H4 (cell line): ENCODE measurements around the gene RAET1E. TPM values are rescaled to one million over a fixed set of nuclear protein-coding genes. Genes with fewer than 3 reads are reported as not detected.
"Not testable (repeated sequence)": the region's sequence is repeated elsewhere in the genome, so short reads cannot be mapped to it uniquely, and the experiment has no call there.

Experiments
- DNase-seq: peaks from one replicate; pipeline ENCODE4 v3.0.0-alpha.2; 2015; ENCODE audit warnings: low spot score
- total RNA-seq: library from RNA; depleted of rRNA; stranded (reverse); fragments of >200 nt; shearing (Covaris generic); gene quantifications from 2 replicates; pipeline ENCODE4 v1.2.3, GENCODE V29; 2014; rRNA removed

The RAET1E gene, protein sequence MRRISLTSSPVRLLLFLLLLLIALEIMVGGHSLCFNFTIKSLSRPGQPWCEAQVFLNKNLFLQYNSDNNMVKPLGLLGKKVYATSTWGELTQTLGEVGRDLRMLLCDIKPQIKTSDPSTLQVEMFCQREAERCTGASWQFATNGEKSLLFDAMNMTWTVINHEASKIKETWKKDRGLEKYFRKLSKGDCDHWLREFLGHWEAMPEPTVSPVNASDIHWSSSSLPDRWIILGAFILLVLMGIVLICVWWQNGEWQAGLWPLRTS
- not detected in 2 replicates for total RNA-seq

DNA sequence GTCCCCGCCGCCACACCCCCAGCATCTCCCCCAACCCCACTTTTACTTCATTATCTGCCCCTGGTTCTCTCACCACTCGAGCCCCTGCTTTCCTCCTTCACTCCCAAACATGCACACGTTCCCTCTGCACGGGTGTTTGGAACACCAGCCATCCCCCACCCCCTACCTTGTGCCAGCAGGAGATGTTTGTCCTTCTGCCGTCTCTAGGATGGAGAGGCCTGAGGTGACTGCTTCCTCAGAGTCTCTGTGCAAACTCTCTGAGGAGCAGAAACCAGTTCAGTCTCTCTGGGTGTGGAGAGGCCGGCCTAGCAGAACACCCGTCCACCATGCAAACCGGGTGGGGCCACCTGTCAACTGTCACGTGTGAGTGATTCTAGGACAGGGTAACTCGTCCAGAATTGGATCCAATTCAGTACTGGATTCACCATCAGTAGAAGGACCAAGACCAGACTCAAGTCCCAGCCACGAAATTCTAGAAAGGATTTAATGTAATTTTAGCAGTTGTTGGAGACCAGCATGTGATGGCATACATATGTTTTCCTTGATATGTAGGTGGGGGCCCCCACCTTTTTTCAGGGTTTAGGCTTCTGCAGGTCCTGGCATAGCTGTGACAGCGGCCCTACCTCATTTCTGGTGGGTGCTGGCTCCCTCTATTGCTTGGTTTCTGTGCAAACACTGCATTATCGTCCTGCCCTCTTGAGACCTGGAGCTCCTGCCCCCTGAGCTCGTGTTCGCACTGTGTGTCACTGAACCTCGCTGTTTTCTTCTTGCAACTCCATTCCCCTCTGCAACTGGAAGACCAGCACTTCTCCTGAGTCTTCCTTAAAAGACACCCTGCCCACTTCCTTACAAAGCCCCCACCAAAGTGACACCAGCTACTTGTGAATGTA is at the start of gene RAET1E:
Gene RAET1E (minus strand): TSS at position 259 of the 890 bp plus-strand sequence. CDS start 7,212 bp downstream, outside the sequence.
- no peak for DNase-seq

DNA sequence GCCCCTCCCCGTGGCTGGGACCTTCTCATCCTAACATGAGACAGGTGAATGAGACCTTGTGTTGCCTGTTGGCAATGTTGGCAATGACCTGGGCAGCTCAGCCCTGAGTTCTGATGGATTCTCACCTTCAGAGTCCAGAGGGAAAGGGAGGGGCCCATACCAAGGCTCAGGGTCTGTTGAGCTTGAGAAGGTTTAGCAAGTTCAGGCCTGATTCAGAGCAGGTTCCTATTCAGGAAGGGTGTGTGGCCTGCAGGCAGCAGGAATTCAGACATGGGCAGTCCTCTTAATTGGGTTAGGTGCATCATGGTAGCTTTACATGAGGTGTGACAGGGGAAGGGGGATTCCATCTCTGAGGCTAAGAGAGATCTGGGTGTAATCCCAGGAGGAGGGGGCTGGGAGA is 49.6 kb upstream of the RAET1E start:
- not testable (repeated sequence) for DNase-seq

GRCh38 chr6:149946631-149947030 is 48.7 kb upstream of the RAET1E start:
- DNase-seq, result not testable (repeated sequence)

- not testable (repeated sequence) for DNase-seq
Measured at GRCh38 chr6:149945276-149945675, 47.4 kb upstream of the RAET1E start.

DNA sequence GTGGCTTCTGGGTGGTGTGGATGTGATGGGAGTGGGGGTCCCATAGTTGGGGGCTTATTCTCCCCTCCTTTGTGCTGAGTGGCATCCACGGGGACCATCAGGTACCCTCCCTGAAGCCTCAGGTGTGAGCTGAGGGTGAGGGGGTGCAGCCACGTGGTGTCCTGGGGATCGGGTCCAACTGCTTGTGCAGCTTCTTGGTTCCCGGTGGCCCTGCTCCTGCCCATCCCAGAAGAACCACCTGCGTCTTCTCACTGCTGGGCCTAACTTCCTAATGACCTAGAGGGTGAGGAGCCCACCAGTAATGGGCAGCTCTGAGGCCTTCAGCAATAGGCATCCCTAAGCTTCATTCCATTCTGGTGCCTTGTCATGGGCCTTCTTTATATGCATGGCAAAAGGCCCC is 45.4 kb upstream of the RAET1E start:
- DNase-seq, result not testable (repeated sequence)

DNA sequence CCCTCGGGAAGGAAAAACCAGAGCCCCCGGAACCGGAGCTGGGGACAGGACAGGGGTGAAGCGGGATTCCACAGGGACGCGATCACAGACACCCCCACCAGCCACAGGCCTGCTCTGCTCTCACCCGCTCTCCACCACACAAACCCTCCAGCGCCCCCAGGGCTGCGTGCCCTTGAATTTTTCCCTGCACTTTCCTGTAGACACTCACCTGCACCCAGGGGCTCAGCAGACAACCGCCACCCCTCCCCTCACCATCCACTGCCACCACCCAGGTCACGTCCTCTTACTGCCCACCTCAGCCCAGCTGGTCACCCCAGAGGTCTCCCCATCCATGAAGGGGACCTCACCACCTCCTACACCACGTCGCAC is 44.5 kb upstream of the RAET1E start:
- DNase-seq, result no peak

DNA sequence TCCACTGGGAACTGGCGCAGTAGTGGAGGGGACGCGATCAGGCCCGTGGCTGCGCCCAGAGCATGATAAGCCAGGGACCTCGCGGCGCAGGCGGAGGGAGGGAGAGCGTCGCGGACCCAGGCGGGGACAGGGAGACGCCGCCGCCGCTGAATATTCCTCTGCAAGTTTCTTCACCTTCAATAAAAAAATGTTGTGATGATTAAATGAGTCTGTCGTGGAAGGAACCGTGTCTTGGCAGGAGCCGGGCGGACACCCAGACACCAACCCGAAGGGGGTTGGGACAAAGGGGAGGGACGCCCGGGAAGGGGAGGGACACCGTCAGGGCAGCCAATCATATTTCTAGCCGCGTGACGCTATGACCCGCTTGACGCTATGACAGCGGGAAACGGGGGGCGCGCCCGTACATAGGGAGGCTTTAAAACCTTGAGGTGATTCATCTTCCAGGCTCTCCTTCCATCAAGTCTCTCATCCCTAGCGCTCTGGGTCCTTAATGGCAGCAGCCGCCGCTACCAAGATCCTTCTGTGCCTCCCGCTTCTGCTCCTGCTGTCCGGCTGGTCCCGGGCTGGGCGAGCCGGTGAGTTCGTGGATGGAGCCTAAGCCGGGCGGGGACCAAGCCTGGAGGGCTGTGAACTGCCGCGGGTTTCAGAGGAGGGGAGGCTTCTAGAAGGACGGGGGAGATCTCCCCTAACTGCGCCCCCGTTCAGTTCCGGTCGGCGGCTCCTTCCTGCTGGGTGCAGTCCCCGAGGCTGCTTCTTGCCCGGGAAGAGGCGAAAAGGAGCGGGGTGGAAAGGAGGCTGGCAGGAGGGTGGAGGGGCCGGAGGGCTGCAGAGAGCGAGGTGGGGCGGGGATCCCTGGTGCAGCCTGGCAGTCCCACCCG is 43.9 kb upstream of the RAET1E start, which contains the start of gene ULBP2:
Gene ULBP2 (plus strand): TSS at position 432 of the 878 bp plus-strand sequence. CDS start 59 bp downstream, at position 491.
- DNase-seq, result peak; percentile 80

- no peak for DNase-seq
Measured at GRCh38 chr6:149940672-149940982, 42.7 kb upstream of the RAET1E start.

GRCh38 chr6:149939909-149940671 is 42.2 kb upstream of the RAET1E start:
- DNase-seq, result no peak

- DNase-seq, result no peak
Measured at GRCh38 chr6:149939356-149939648, 41.4 kb upstream of the RAET1E start.

- DNase-seq, result no peak
Measured at GRCh38 chr6:149938571-149939355, 40.9 kb upstream of the RAET1E start.

GRCh38 chr6:149938013-149938570 is 40.2 kb upstream of the RAET1E start:
- DNase-seq, result not testable (repeated sequence)

GRCh38 chr6:149936743-149937142 is 38.8 kb upstream of the RAET1E start:
- DNase-seq, result no peak

DNA sequence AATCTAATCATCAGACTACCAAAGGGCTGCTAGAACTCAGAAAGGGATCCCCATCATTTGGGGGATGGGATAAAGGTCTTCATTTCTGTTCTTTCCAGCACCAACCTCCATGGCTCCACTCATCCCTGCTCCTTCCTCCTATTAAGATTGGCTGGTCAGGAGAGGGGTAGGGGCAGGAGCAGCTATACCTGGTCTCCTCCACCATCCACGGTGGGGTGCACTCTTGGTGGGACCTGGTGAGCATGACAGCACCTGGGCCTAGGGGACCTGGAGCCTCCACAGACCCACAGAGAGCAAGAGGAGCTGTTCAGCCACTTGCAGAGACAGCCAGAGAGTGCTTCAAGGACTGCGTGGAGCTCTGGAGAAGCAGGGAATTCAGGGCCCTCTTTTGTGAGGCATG is 37.8 kb upstream of the RAET1E start:
- no peak for DNase-seq

- no peak for DNase-seq
Measured at GRCh38 chr6:149935246-149935645, 37.3 kb upstream of the RAET1E start.

- DNase-seq, result peak; percentile 51
Measured at GRCh38 chr6:149934249-149935156, 36.6 kb upstream of the RAET1E start.

DNA sequence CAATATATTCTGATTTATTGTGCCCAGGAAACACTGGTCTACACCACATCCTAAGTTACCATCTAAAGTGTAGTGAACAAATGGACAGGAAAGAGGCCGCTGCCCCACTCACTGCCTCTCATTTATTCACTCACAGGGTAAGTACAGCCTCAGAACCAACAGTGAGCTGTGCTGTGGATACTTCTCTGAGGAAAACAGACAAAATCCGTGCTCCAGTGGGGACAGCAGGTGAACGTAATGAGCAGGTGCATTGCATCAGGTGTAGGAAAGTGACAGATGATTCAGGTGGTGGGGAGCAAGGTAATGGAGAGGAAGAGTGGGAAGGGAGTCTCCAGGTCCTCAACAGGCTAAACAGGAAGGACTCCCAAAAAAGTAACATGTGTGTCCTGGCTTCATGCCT is 35.5 kb upstream of the RAET1E start:
- DNase-seq, result no peak

- no peak for DNase-seq
Measured at GRCh38 chr6:149933036-149933435, 35.1 kb upstream of the RAET1E start.

GRCh38 chr6:149931501-149931900 is 33.6 kb upstream of the RAET1E start:
- no peak for DNase-seq
